NCI-H187 (cell line): ENCODE measurements around the gene JAK2.
"Not testable (repeated sequence)": the region's sequence is repeated elsewhere in the genome, so short reads cannot be mapped to it uniquely, and the experiment has no call there.

Experiments used
- DNase-seq, 2 experiments: peaks; one replicate each; lab custom pipeline; 2025; lab: John Stamatoyannopoulos, UW

The JAK2 gene

GRCh38 chr9:4980086-4980727 lies 4.9 kb upstream of the JAK2 start:
- no peak for DNase-seq

- DNase-seq: no peak
Measured at GRCh38 chr9:4982721-4983482, 2.2 kb upstream of the JAK2 start.

- no peak for DNase-seq
Measured at GRCh38 chr9:4983601-4984165, 1.4 kb upstream of the JAK2 start.

- no peak for DNase-seq
Measured at GRCh38 chr9:4984171-4984620, 876 bp upstream of the JAK2 start.

GRCh38 chr9:4985386-4986266 lies 554 bp downstream of the JAK2 start:
- no peak for DNase-seq

GRCh38 chr9:4986296-4986695 lies 1.2 kb downstream of the JAK2 start:
- DNase-seq: no peak

- no peak for DNase-seq
Measured at GRCh38 chr9:4986783-4987182, 1.7 kb downstream of the JAK2 start.

- peak; percentile 16 to 29 for DNase-seq
Measured at GRCh38 chr9:4987961-4988421, 2.9 kb downstream of the JAK2 start.

GRCh38 chr9:4992872-4993271 lies 7.8 kb downstream of the JAK2 start:
- no peak for DNase-seq

- no peak for DNase-seq
Measured at GRCh38 chr9:4994166-4994890, 9.3 kb downstream of the JAK2 start.

- DNase-seq: no peak
Measured at GRCh38 chr9:4997196-4997595, 12.1 kb downstream of the JAK2 start.

GRCh38 chr9:4997631-4998030 lies 12.6 kb downstream of the JAK2 start:
- DNase-seq: no peak

GRCh38 chr9:5002811-5003210 lies 17.7 kb downstream of the JAK2 start:
- no peak for DNase-seq

GRCh38 chr9:5004481-5004880 lies 19.4 kb downstream of the JAK2 start:
- DNase-seq: no peak

GRCh38 chr9:5008202-5008601 lies 23.1 kb downstream of the JAK2 start:
- no peak for DNase-seq

GRCh38 chr9:5013374-5013773 lies 28.3 kb downstream of the JAK2 start:
- DNase-seq: no peak

GRCh38 chr9:5015934-5016333 lies 30.9 kb downstream of the JAK2 start:
- DNase-seq: no peak

GRCh38 chr9:5025416-5025815 lies 40.3 kb downstream of the JAK2 start:
- DNase-seq: no peak

GRCh38 chr9:5031941-5032340 lies 46.9 kb downstream of the JAK2 start:
- not testable (repeated sequence) for DNase-seq

GRCh38 chr9:5040730-5041389 lies 55.8 kb downstream of the JAK2 start:
- DNase-seq: no peak
